Heart left ventricle (tissue), 13 donors: ENCODE results near the gene SSR1.

Source experiments
- POLR2A ChIP-seq, 2 donors: fragments of 450-650 bp; IDR thresholded peaks; one replicate each; pipeline ENCODE4 v1.6.1; 2017; ENCODE audit warnings: antibody characterized with exemption in 2 of 2, mild to moderate bottlenecking in 2 of 2, moderate library complexity in 2 of 2
- TF ChIP-seq, protein P1 (sequence below), 12 donors: fragments of 200-600 bp; sonication (generic) in 4 of 12; IDR thresholded peaks; one replicate each; pipeline versions ENCODE4 v1.5.0 to v1.8.0; 2018 to 2022; ENCODE audit warnings: antibody characterized with exemption in 12 of 12, mild to moderate bottlenecking in 5 of 12
- donor health status: ischemic (EF 13 %, LVEDD 7.1; RV severe dilation, severe dysfunction).
- donor health status: DM: no; HTN: yes; CAD: no.
- donor health status: DM: no; HTN: no; CAD: no.
- donor health status: ischemic (EF 25% LVEDD 6.9; RV normal size, moderate dysfunction).
- donor health status: ischemic (EF 25% LVEDD 5.7; RV mildly dilated, moderate dysfunction).
- donor health status: ischemic (EF 35%, LVEDD 5.7; RV mildly dilated, moderate dysfunction).
- donor health status: nonischemic (EF 11% LVEDD 7.7; RV severe dilation, severe dysfunction).
- donor health status: DM: yes; HTN: yes; CAD: no.
- donor health status: PGD.
- donor health status: ischemic (EF 29% LVEDD 5.4; RV normal size, mild dysfunction).
- donor health status: nonischemic (EF 23%, LVEDD 6.1; RV moderate dilation, normal function).

DNA sequence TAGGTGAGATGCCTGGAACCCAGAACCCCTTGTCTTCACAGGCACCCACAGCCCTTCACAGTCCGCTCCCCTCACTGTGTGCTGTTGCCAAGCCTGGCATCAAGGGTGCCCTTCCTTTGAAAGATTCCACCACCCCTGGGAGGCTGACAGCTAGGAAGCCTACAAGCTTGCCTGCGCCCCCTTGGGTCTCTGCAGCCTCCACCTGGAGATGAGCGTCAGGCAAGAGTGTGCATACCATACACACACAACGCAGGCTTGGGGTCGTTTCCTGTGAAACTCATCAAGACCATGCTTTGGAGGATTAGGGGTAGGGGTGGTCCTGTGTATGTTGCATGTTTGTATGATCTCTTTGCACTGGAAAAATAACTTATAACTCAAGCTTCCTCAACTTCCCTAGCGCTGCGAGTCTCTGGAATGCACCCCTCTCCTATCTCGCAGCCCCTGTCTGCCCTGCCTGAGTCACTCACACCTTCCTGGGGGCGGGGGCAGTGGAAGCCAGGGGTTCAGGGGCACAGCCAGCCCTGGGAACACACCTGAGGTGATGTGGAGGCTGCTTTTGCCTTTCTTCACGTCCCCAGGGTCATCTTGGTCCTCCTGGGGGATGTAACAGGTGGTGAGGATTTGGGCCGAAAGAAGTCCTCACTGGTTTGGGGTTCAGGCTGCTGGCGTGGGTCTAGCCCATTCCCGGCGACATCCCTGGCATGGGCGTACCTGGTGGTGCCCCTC, 67.2 kb downstream of the SSR1 start:
- TF ChIP-seq, protein P1, sequence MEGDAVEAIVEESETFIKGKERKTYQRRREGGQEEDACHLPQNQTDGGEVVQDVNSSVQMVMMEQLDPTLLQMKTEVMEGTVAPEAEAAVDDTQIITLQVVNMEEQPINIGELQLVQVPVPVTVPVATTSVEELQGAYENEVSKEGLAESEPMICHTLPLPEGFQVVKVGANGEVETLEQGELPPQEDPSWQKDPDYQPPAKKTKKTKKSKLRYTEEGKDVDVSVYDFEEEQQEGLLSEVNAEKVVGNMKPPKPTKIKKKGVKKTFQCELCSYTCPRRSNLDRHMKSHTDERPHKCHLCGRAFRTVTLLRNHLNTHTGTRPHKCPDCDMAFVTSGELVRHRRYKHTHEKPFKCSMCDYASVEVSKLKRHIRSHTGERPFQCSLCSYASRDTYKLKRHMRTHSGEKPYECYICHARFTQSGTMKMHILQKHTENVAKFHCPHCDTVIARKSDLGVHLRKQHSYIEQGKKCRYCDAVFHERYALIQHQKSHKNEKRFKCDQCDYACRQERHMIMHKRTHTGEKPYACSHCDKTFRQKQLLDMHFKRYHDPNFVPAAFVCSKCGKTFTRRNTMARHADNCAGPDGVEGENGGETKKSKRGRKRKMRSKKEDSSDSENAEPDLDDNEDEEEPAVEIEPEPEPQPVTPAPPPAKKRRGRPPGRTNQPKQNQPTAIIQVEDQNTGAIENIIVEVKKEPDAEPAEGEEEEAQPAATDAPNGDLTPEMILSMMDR (IDR thresholded peaks at IDR 0.05): no peak
- TF ChIP-seq POLR2A (IDR thresholded peaks at IDR 0.05): no peak
